ENCODE results near the gene MAGED2.
"Not testable (repeated sequence)": the region's sequence is repeated elsewhere in the genome, so short reads cannot be mapped to it uniquely, and the experiment has no call there.

Gene MAGED2

DNA sequence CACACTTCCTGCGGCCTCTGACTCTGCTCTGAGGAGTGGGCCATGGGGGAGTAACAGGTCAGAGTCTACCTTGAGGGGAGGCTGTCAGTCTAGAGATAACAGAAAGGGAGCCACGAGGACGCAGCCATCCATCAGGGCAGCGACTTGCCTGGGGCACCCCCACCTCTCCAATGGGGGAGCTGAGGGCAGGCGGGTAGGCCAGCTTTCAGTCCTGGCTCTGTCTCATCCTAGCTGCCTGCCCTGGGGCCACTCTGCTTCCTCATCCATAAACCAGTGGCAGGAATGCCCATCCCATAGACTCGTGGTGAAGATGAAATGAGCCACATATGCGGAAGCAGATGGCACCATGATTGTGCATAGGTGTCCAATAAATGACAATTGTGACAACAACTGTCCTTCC is 13.2 kb downstream of the MAGED2 start:
- no peak for DNase-seq

DNA sequence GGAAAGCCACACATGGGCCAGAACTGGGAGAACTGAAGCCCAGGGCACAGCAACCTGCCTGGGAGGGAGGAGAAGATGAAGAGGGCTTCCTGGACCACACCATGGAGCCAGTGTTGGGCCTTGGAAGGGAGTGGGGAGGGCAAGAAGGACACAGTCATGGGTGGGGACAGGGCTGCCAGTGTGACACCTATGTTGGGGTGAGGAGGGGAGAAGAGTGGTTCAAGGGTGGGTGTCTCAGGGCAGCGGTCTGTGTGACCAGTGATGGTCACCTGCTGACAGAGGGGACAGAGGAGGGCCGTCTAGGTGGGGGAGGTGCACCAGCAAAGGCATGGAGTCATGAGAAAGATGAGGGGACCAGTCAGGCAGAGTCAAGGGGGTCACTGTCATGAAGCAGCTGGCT is 13.8 kb downstream of the MAGED2 start:
- no peak for DNase-seq

DNA sequence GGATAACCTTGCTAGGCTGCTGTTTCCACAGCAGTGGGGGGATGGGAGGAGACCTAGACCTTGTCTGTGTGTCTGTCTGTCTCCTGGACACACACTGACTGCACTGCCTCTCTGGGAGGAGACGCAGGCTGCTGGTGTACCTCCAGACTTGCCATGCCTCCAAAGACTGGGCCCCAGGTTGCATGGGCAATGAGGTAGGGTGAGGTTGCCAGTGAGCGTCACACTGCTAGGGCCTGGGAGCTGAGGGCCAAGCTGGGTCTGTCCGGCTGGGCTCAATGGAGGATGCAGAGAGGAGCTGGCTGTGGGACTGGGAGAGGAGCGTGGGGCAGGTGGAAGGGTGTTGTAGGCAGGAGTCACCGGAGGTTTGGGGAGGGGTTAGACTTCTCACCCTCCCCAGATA is 16.6 kb downstream of the MAGED2 start:
- no peak for DNase-seq

DNA sequence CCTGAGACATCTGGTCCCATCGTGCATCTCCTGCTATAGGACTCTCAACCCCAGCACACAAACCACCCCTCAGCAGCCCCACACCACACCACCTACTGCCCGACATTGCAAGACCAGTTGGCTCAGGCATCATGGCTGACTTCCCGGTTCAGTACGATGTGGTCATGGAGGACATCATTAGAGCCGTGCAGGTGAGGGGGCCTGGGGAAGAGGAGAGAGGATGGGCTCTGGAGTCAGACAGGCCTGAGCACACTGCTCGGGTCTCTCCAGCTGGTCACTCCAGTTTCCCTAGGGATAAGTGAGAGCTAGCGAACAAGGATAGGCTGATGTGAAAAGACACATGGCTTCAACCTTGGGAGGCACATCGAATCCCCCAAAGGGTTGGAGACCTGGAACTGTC is 17.2 kb downstream of the MAGED2 start:
- DNase-seq = no peak

DNA sequence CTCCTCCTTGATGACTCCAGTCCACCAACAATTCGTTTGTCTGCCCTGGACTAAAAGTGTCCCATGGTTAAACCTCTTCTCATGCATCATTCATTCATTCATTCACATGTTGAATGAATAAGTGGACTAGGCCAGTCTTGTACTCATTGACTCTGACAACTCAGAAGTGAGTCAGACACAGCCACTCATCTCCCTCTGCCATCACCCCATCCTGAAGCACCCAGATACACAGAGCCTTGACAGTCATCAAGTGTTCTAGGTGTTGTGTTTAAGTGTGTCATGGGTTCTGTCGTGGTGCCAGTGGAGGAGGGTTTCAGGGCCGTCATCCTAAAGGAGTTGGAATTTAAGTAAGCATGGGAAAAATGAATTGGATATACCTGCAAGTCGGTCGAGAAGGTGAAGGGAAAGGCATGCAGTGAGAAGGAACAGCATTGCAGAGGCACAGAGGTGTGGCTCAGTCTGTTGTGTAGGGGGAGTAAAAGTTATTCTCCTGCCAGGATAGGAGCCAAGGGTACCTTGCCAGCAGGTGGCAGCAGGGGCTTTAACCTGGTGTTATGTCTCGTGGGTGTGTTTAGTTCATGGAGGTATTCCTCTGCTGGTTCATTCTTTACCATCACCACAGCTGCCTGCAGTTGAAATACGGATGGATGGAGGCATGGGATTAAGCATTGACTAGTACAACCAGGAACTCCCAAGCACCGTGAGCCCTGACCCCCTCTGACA is 18.3 kb downstream of the MAGED2 start:
- no peak for DNase-seq

DNA sequence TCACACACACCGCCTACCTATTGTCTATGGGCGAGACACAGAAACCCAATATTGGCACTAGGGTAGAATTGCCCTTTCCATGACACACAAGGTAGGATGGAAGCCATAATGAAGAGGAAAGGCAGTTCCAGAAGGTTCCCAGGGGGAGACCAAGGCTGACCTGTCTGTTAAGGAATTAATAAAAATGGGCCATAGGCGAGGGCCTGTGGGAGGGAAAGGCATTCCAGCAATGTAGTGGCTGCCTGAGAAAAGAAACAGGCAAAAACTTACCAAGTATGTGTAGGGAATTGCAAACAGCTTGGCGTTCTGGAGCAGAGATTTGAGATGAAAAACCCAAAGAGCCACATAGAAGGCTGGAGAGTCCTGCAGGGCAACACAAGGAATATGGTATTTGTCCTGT is 19.1 kb downstream of the MAGED2 start:
- no peak for DNase-seq

DNA sequence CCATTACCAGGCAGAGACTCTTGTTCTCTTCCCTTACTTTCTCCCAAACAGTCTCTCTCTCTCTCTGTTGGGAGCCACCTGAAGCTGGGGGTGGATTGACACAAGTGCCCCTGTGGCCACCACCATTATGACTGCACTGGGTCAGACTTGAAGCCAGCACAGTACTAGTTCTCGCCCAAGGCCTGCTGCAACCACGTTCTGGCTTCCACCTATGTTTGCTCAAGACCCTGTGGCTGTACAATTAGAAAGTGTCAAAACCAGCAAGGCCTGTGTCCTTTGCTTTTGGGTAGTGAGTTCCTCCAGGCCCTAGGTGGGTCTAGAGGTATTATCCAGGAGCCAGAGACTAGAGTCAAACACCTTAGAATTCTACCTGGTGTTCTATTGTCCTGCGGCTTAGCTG is 31.0 kb downstream of the MAGED2 start:
- DNase-seq = no peak

DNA sequence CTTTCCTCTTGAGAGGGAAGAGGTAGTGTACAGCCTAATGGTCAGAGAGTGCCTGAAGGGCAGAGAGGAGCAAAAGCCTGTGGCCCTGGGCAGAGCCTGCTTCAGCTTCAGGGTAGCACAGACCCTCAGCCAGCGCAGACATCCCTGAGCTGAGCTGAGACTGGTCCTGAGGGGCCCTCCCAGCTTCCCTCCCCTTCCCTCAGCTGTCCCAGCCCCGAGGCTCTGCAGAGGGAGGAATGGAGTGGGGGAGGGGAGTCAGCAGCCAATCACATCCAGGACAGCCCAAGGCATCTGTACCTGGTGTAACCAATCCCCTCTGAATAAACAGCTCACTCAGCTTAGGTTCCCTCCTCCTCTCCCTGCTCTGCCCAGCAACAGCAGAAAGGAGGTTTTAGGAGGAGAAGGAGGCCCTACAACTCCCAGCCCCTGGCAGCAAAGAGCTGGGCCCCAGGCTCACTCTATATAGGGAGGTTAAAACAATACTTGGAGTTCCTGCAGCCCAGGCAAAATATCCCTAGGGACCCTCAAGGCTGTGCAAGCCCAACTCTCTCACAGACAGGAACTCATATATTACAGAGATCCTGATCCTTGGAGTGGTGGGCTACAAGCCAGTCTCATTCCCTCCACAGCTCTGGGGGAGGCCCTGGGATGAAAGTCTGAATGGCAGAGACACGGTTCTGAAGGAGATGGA is 33.8 kb downstream of the MAGED2 start:
- DNase-seq = not testable (repeated sequence)

DNA sequence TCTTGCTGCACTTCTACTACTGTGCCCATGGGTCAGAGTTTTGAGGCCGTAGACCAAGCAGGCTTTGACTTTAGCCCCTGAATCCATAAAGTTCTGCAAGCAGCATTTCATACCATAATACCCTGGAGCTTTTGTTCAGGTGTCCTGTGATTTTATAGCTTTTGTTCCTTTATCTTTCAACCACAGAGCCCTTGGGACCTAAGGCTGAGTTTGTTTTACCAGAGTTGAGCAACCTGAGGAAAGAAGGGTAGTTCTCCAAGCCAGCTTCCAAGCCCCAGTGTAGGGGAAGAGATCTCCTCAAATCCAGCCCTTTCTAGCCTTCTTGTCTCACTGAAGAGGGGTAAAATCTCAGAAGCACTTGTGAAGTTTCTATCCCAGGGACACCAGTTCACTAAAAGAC is 35.1 kb downstream of the MAGED2 start:
- no peak for DNase-seq

DNA sequence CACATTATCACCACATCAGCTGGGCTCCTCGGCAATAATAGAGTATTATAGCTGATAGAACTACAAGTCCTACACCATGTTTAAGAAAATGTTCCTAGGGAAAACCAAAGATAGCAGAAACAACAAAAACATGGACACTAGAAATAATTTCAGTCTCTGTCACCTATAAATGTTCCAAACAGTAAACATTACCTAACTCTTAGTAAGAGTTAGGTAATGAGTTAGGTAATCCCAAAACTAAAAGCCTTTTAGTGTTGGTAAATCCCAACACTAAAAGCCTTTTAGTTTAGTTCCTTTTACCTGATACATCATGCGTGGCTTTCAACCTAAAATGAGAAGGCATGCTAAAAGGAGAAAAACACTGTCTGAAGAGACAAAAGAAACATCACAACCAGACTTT is 35.5 kb downstream of the MAGED2 start:
- DNase-seq = no peak

DNA sequence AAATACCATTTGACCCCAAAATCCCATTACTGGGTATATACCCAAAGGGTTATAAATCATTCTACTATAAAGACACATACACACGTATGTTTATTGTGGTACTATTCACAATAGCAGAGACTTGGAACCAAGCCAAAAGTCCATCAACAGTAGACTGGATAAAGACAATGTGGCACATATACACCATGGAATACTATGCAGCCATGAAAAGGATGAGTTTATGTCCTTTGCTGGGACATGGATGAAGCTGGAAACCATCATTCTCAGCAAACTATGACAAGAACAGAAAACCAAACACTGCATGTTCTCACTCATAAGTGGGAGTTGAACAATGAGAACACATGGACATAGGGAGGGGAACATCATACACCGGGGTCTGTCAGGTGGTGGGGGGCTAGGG is 40.2 kb downstream of the MAGED2 start:
- DNase-seq = not testable (repeated sequence)

DNA sequence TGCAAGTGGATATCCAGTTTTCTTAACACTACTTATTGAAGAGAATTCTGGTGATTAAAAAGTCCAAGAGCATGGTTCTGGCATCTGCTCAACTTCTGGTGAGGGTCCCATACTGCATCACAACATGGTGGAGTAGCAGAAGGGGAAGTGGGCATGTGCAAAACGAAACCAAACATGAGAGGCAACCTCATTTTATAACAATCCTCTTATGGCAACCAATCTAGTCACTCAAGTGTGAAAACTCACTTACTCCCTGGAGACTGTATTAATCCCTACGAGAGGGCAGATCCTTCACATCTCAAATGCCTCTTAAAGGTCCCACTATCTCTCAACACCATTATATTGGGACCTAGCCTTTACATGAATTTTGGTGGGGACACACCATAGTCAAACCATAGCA is 57.7 kb downstream of the MAGED2 start:
- peak; percentile 29 for DNase-seq
